Pons (tissue), 1 donor: Measurements from ENCODE around the gene CIC.
"Not testable (repeated sequence)": the region's sequence is repeated elsewhere in the genome, so short reads cannot be mapped to it uniquely, and the experiment has no call there.

Source experiments
- DNase-seq: peaks from one replicate; pipeline ENCODE4 v3.0.0-alpha.2; 2016; ENCODE audit warnings: low spot score

Gene CIC

GRCh38 chr19:42333975-42334696 lies 65.1 kb downstream of the CIC start:
- DNase-seq, result no peak

DNA sequence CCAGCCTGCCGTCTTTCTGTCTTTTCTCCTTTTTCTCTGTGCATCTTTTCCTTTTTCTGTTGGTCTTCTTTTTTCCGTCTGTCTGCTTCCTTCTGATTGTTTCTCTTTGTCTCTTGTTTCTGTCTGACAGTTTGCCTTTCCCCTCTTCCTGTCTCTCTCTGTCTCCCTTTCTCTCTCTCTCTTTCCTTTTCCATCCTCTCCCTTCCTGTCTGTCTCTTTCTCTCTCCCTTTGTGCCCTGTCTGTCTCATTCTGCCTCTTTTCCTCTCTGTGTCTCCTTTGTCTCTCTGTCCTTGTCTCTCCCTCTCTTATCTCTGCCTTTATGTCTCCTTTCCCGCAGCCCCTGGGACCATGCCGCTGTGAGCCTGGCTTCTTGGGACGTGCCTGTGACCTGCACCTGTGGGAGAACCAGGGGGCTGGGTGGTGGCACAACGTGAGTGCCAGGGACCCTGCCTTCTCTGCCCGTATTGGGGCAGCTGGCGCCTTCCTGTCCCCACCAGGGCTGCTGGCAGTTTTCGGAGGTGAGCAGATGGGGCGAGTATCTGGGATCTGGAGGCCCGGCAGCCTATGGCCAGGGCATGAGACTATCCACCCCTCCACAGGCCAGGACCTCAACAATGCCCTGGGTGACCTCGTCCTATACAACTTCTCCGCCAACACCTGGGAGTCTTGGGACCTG lies 65.8 kb downstream of the CIC start:
- no peak for DNase-seq

DNA sequence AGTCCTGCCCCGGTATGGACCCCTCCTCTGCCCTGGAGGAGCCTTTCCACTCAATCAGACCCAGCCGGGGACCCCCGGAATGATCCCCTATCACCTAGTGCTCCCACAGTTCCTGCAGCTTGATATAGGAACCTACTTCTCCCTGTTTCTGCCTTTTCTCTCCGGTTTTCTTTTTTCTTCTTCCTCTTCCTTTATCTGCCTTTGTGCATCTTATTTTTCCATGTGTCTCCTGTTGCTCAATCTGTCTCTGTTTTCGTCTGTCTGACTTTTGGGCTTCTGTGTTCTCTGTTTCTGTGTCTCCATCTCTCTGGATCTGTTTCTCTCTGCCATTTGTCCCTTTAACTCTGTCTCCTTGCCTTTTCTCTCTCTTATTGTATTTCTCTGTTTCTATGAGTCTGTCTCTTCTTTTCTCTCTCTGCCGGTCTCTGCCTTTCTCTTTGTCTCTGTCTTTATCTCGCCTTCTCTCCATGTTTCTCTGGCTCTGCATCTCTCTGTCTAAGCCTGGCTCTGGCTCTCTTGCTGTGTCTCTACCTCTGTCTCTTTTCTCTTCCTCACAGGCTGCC lies 66.4 kb downstream of the CIC start:
- no peak for DNase-seq

DNA sequence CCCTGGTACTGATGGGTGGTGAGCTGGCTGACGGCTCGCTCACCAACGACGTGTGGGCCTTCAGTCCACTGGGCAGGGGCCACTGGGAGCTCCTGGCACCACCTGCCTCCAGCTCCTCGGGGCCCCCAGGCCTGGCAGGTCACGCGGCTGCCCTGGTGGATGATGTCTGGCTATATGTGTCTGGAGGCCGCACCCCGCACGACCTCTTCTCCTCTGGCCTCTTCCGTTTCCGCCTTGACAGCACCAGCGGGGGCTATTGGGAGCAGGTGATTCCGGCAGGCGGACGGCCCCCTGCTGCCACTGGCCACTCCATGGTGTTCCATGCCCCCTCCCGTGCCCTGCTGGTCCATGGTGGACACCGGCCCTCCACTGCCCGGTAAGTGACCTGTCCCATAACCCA lies 66.9 kb downstream of the CIC start:
- no peak for DNase-seq

DNA sequence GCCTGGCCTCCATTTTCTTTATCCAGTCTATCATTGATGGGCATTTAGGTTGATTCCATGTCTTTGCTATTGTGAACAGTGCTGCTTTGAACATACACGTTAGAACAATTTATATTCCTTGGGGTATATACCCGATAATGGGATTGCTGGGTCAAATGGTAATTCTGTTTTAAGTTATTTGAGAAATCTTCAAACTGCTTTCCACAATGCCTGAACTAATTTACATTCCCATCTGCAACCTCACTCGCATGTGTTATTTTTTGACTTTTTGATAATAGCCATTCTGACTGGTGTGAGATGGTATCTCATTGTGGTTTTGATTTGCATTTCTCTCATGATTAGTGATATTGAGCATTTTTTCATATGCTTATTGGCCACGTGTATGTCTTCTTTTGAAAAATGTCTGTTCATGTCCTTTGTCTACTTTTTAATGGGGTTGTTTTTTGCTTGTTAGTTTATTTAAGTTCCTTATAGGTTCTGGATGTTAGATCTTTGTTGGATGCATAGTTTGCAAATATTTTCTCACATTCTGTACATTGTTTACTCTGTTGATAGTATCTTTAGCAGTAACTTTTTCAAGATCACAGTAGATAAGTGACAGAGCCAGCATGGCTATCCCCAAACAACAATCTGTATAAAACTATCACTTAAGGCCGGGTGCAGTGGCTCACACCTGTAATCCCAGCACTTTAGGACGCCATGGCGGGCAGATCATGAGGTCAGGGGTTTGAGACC lies 70.2 kb downstream of the CIC start:
- not testable (repeated sequence) for DNase-seq

- DNase-seq, result not testable (repeated sequence)
These were observed 70.9 kb downstream of the CIC start for GRCh38 chr19:42339922-42340321.

DNA sequence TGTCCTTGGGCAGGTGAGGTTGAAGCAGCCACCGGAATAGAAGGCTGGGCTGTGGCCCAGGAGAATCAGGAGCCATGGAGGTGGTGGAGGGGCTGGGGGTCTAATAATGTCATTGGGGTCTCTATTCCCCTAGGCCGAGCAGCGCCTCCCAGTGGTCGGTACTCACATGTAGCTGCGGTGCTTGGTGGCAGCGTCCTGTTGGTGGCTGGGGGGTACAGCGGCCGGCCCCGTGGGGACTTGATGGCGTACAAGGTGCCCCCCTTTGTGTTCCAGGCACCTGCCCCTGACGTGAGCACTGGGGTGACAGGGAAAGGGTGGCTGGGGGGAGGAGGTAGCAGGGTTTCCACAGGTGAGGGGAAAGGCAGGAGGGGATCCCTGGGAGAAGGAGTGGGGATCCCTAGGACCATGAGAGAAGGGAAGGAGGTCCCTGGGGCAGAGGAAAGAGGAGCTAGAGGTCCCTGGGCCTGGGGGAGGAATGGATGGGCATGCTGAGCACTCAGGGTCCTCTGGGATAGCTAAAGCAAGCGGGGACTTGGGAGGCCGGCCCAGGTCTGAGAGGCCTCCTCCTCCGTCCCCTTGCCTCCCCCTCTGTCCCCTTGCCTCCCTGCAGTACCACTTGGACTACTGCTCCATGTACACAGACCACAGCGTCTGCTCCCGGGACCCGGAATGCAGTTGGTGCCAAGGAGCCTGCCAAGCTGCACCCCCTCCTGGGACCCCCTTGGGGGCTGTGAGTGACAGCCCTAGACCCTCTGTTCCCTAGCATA lies 74.5 kb downstream of the CIC start:
- DNase-seq, result no peak

GRCh38 chr19:42344336-42344893 lies 75.4 kb downstream of the CIC start:
- DNase-seq, result no peak
